ENCODE data around the gene ST6GAL1.
"Not testable (repeated sequence)": the region's sequence is repeated elsewhere in the genome, so short reads cannot be mapped to it uniquely, and the experiment has no call there.

The ST6GAL1 gene

GRCh38 chr3:186950402-186951093 is 20.2 kb downstream of the ST6GAL1 start:
- Histone ChIP-seq H3K79me2 (ENCODE audit: insufficient read depth, low read depth) (no peaks in the 10 kb centered on the region), H3K36me3 (ENCODE audit: insufficient read depth) (no peaks in the 10 kb centered on the region), H2AFZ (ENCODE audit: low read depth) (no peak overlapping the region), H3K4me1 (ENCODE audit: low read depth, poor library complexity, severe bottlenecking) (no peaks in the 10 kb centered on the region), H3K9ac (no peak overlapping the region), H3K27me3 (ENCODE audit: insufficient read depth, low read depth) (no peaks in the 10 kb centered on the region), H4K20me1 (ENCODE audit: insufficient read depth) (no peaks in the 10 kb centered on the region), H3K4me2 (no peak overlapping the region), H3K27ac (no peak overlapping the region), H3K4me3 (IDR thresholded peaks at IDR 0.05; ENCODE audit: insufficient read depth, low read depth, low read length) (no peak overlapping the region)
- no peak for TF ChIP-seq CTCF (conservative IDR thresholded peaks at IDR 0.05; ENCODE audit: low read depth, low read length)

- no peaks in the 10 kb centered on the region for H3K79me2 ChIP-seq (ENCODE audit: insufficient read depth, low read depth)
- no peaks in the 10 kb centered on the region for H3K4me1 ChIP-seq (ENCODE audit: low read depth, poor library complexity, severe bottlenecking)
- H2AFZ ChIP-seq (ENCODE audit: low read depth), result no peak overlapping the region
- no peak overlapping the region for H3K27ac ChIP-seq
- H3K4me3 ChIP-seq (IDR thresholded peaks at IDR 0.05; ENCODE audit: insufficient read depth, low read depth, low read length), result no peak overlapping the region
- no peak overlapping the region for H3K4me2 ChIP-seq
- no peaks in the 10 kb centered on the region for H3K27me3 ChIP-seq (ENCODE audit: insufficient read depth, low read depth)
- H3K36me3 ChIP-seq (ENCODE audit: insufficient read depth), result no peaks in the 10 kb centered on the region
- H4K20me1 ChIP-seq (ENCODE audit: insufficient read depth), result no peaks in the 10 kb centered on the region
- TF ChIP-seq CTCF (conservative IDR thresholded peaks at IDR 0.05; ENCODE audit: low read depth, low read length), result no peak
- H3K9ac ChIP-seq, result no peak overlapping the region
Measured at GRCh38 chr3:186951640-186952552, 21.6 kb downstream of the ST6GAL1 start.

GRCh38 chr3:186953011-186953487 is 22.7 kb downstream of the ST6GAL1 start:
- Histone ChIP-seq H3K79me2 (ENCODE audit: insufficient read depth, low read depth) (no peaks in the 10 kb centered on the region), H3K27me3 (ENCODE audit: insufficient read depth, low read depth) (no peaks in the 10 kb centered on the region), H4K20me1 (ENCODE audit: insufficient read depth) (no peaks in the 10 kb centered on the region), H3K4me1 (ENCODE audit: low read depth, poor library complexity, severe bottlenecking) (no peaks in the 10 kb centered on the region), H3K9ac (no peak overlapping the region), H3K36me3 (ENCODE audit: insufficient read depth) (no peaks in the 10 kb centered on the region), H3K27ac (no peak overlapping the region), H3K4me2 (no peak overlapping the region), H3K4me3 (IDR thresholded peaks at IDR 0.05; ENCODE audit: insufficient read depth, low read depth, low read length) (no peak overlapping the region), H2AFZ (ENCODE audit: low read depth) (no peak overlapping the region)
- TF ChIP-seq CTCF (conservative IDR thresholded peaks at IDR 0.05; ENCODE audit: low read depth, low read length), result no peak

GRCh38 chr3:186953992-186954699 is 23.8 kb downstream of the ST6GAL1 start:
- not testable (repeated sequence) for H4K20me1 ChIP-seq (ENCODE audit: insufficient read depth); H3K4me2 ChIP-seq; H3K4me1 ChIP-seq (ENCODE audit: low read depth, poor library complexity, severe bottlenecking); H3K9ac ChIP-seq; H3K27ac ChIP-seq; H3K27me3 ChIP-seq (ENCODE audit: insufficient read depth, low read depth); H3K36me3 ChIP-seq (ENCODE audit: insufficient read depth); H3K79me2 ChIP-seq (ENCODE audit: insufficient read depth, low read depth); H3K4me3 ChIP-seq (IDR thresholded peaks at IDR 0.05; ENCODE audit: insufficient read depth, low read depth, low read length); H2AFZ ChIP-seq (ENCODE audit: low read depth)

Measured in KMS-11 (cell line).